ENCODE results near the gene NRG2. TPM values are rescaled to one million over a fixed set of nuclear protein-coding genes. Genes with fewer than 3 reads are reported as not detected.

Gene NRG2
- total and polyA plus RNA-seq, 2 experiments from 2014 or later, result 0.37 to 1.3 TPM

- no peak for ATAC-seq
- no peak for TF ChIP-seq CREB1 (CRISPR knock-in tag; IDR thresholded peaks at IDR 0.05; ENCODE audit: low read depth)
- no peak for TF ChIP-seq JUNB (IDR thresholded peaks at IDR 0.05; ENCODE audit: unreplicated experiment)
- TF ChIP-seq ZNF114 (CRISPR knock-in tag; IDR thresholded peaks at IDR 0.05), result no peak
- no peak for TF ChIP-seq CTCF (conservative IDR thresholded peaks at IDR 0.05; ENCODE audit: low read depth in 2 of 2)
- no peak for TF ChIP-seq STAT1 (IDR thresholded peaks at IDR 0.05; ENCODE audit: unreplicated experiment)
- TF ChIP-seq REST (IDR thresholded peaks at IDR 0.05; ENCODE audit: unreplicated experiment), result no peak
These were observed 25.6 kb downstream of the NRG2 start for GRCh38 chr5:140017397-140018095.

GRCh38 chr5:140015706-140016105 is 27.4 kb downstream of the NRG2 start:
- Mint-ChIP-seq H3K4me1 (no peaks in the 10 kb centered on the region), H3K36me3 (ENCODE audit: low read depth) (no peaks in the 10 kb centered on the region), H3K27me3 (ENCODE audit: insufficient read depth, low read depth, poor library complexity) (no peaks in the 10 kb centered on the region), H3K4me3 (no peak overlapping the region), H3K27ac (no peak overlapping the region), H3K9me3 (no peaks in the 10 kb centered on the region)
- Histone ChIP-seq H3K79me2 (replicated peaks; ENCODE audit: insufficient read depth) (no peaks in the 10 kb centered on the region), H3K27me3 (ENCODE audit: insufficient read depth) (peaks cover 10% of the 10 kb centered on the region; the same call in 1 of the 2 replicates), H3K36me3 (ENCODE audit: insufficient read depth) (no peaks in the 10 kb centered on the region), H3K4me2 (no peak overlapping the region), H3K4me1 (ENCODE audit: insufficient read depth) (no peaks in the 10 kb centered on the region), H3K27ac (ENCODE audit: low read depth) (no peak overlapping the region), H2AFZ (no peak overlapping the region), H3K9me2 (ENCODE audit: insufficient read depth) (no peaks in the 10 kb centered on the region), H3F3A (replicated peaks; ENCODE audit: low read depth) (no peaks in the 10 kb centered on the region), H4K20me1 (replicated peaks; ENCODE audit: insufficient read depth) (no peaks in the 10 kb centered on the region), H3K4me3 (no peak overlapping the region)
- DNase-seq (ENCODE audit: low spot score) (no peak), ATAC-seq (no peak)
- TF ChIP-seq CTCF (conservative IDR thresholded peaks at IDR 0.05; ENCODE audit: low read depth in 2 of 2) (no peak), POLR2AphosphoS5 (IDR thresholded peaks at IDR 0.05; ENCODE audit: low read depth) (no peak), STAT1 (IDR thresholded peaks at IDR 0.05; ENCODE audit: unreplicated experiment) (no peak), EZH2 (IDR thresholded peaks at IDR 0.05; ENCODE audit: low read depth, unreplicated experiment) (no peak), REST (IDR thresholded peaks at IDR 0.05; ENCODE audit: unreplicated experiment) (no peak)

More at GRCh38 chr5:140017397-140018095, 25.6 kb downstream of the NRG2 start:
- Mint-ChIP-seq H3K4me1 (no peaks in the 10 kb centered on the region), H3K27ac (no peak overlapping the region), H3K36me3 (ENCODE audit: low read depth) (no peaks in the 10 kb centered on the region), H3K9me3 (no peaks in the 10 kb centered on the region), H3K4me3 (no peak overlapping the region), H3K27me3 (ENCODE audit: insufficient read depth, low read depth, poor library complexity) (no peaks in the 10 kb centered on the region)
- DNase-seq (ENCODE audit: low spot score), result no peak
- Histone ChIP-seq H3K4me2 (no peak overlapping the region), H4K20me1 (replicated peaks; ENCODE audit: insufficient read depth) (no peaks in the 10 kb centered on the region), H3F3A (replicated peaks; ENCODE audit: low read depth) (no peaks in the 10 kb centered on the region), H3K27ac (ENCODE audit: low read depth) (no peak overlapping the region), H3K79me2 (replicated peaks; ENCODE audit: insufficient read depth) (no peaks in the 10 kb centered on the region), H3K27me3 (ENCODE audit: insufficient read depth) (peaks cover 21% of the 10 kb centered on the region; the same call in 1 of the 2 replicates), H2AFZ (no peak overlapping the region), H3K4me3 (no peak overlapping the region), H3K4me1 (ENCODE audit: insufficient read depth) (no peaks in the 10 kb centered on the region), H3K36me3 (ENCODE audit: insufficient read depth) (no peaks in the 10 kb centered on the region), H3K9me2 (ENCODE audit: insufficient read depth) (no peaks in the 10 kb centered on the region)

All from GM23338 (cell line).